Skin of body (tissue), 2 donors: ENCODE data around the gene DPYSL5. TPM values are rescaled to one million over a fixed set of nuclear protein-coding genes. Genes with fewer than 3 reads are reported as not detected.

Experiments used
- DNase-seq: peaks from one replicate; lab custom pipeline; 2025; lab: John Stamatoyannopoulos, UW
- total RNA-seq: library from RNA; depleted of rRNA; stranded (reverse); fragments of >200 nt; gene quantifications from one replicate; pipeline ENCODE4 v1.2.3, GENCODE V29; 2014

The DPYSL5 gene
- total RNA-seq, 1 donor from 2014 or later: 0.49 TPM

- no peak for DNase-seq
Observed at GRCh38 chr2:26959331-26959730, 111.4 kb downstream of the DPYSL5 start.

GRCh38 chr2:26964446-26965130 is 116.7 kb downstream of the DPYSL5 start:
- DNase-seq: no peak

GRCh38 chr2:26968001-26968400 is 120.1 kb downstream of the DPYSL5 start:
- no peak for DNase-seq

- no peak for DNase-seq
Observed at GRCh38 chr2:26969077-26969844, 121.3 kb downstream of the DPYSL5 start.

- peak; percentile 58 for DNase-seq
Observed at GRCh38 chr2:26970244-26970927, 122.5 kb downstream of the DPYSL5 start, which contains the start of gene MAPRE3. Gene MAPRE3 (plus strand): TSS chr2:26970637. CDS start chr2:27022219, 51,582 bp downstream.

GRCh38 chr2:26970928-26971627 is 123.1 kb downstream of the DPYSL5 start:
- DNase-seq: no peak

- no peak for DNase-seq
Observed at GRCh38 chr2:26971911-26972786, 124.2 kb downstream of the DPYSL5 start.

- DNase-seq: no peak
Observed at GRCh38 chr2:26974352-26974751, 126.4 kb downstream of the DPYSL5 start.

- DNase-seq: no peak
Observed at GRCh38 chr2:26975102-26975501, 127.2 kb downstream of the DPYSL5 start.

- no peak for DNase-seq
Observed at GRCh38 chr2:26975656-26976055, 127.7 kb downstream of the DPYSL5 start.

- no peak for DNase-seq
Observed at GRCh38 chr2:26976237-26976636, 128.3 kb downstream of the DPYSL5 start.

- DNase-seq: no peak
Observed at GRCh38 chr2:26977012-26977411, 129.1 kb downstream of the DPYSL5 start.

- no peak for DNase-seq
Observed at GRCh38 chr2:26978061-26978596, 130.2 kb downstream of the DPYSL5 start.

GRCh38 chr2:26979741-26980140 is 131.8 kb downstream of the DPYSL5 start:
- DNase-seq: no peak

GRCh38 chr2:26980971-26981370 is 133.0 kb downstream of the DPYSL5 start:
- no peak for DNase-seq

- no peak for DNase-seq
Observed at GRCh38 chr2:26982102-26982742, 134.3 kb downstream of the DPYSL5 start.

GRCh38 chr2:26983746-26984145 is 135.8 kb downstream of the DPYSL5 start:
- no peak for DNase-seq

GRCh38 chr2:26985807-26986206 is 137.9 kb downstream of the DPYSL5 start:
- no peak for DNase-seq

- no peak for DNase-seq
Observed at GRCh38 chr2:26986576-26986975, 138.6 kb downstream of the DPYSL5 start.
